SU-DHL-6 (cell line): ENCODE results near the gene AJM1.

Experiments used
- H2AFZ ChIP-seq: fragments of 200-600 bp; sonication (generic); 2 replicates; pipeline ENCODE4 v1.6.1; 2014; ENCODE audit warnings: low read depth, mild to moderate bottlenecking, moderate library complexity, mixed read lengths, antibody characterized with exemption, low read length; ENCODE audit not compliant: severe bottlenecking
- H3F3A ChIP-seq: fragments of 200-600 bp; shearing (Covaris generic); 2 replicates; pipeline ENCODE4 v1.6.0; 2016; ENCODE audit warnings: antibody characterized with exemption, mild to moderate bottlenecking; ENCODE audit not compliant: insufficient read depth
- H3K27ac ChIP-seq: fragments of 200-600 bp; sonication (generic); 2 replicates; pipeline ENCODE4 v1.5.1; 2016; ENCODE audit warnings: low read depth, mild to moderate bottlenecking, low read length, moderate library complexity, mixed read lengths
- H3K27me3 ChIP-seq: fragments of 200-600 bp; sonication (generic), shearing (Covaris generic); 2 replicates; pipeline ENCODE4 v1.6.0; 2014; ENCODE audit warnings: mild to moderate bottlenecking, low read length
- H3K36me3 ChIP-seq: fragments of 200-600 bp; sonication (generic); 2 replicates; pipeline ENCODE4 v1.6.1; 2014; ENCODE audit warnings: mild to moderate bottlenecking, low read length, mixed read lengths
- H3K4me2 ChIP-seq: fragments of 300-600, 200-600 bp; shearing (Covaris generic), sonication (generic); 2 replicates; pipeline ENCODE4 v1.6.0; 2014; ENCODE audit warnings: low read length, low read depth, mild to moderate bottlenecking; ENCODE audit not compliant: poor library complexity, severe bottlenecking
- H3K4me3 ChIP-seq: fragments of 200-600 bp; sonication (generic); 2 replicates; pipeline ENCODE4 v1.5.1; 2014; ENCODE audit warnings: antibody characterized with exemption, low read length, mild to moderate bottlenecking, mixed read lengths; ENCODE audit not compliant: insufficient read depth, poor library complexity, severe bottlenecking
- H3K79me2 ChIP-seq: fragments of 200-600 bp; sonication (generic); 2 replicates; pipeline ENCODE4 v1.6.1; 2014; ENCODE audit warnings: mild to moderate bottlenecking, low read length, moderate library complexity; ENCODE audit not compliant: insufficient read depth
- H3K9ac ChIP-seq: fragments of 200-600 bp; sonication (generic); 2 replicates; pipeline ENCODE4 v1.7.0; 2014; ENCODE audit warnings: mild to moderate bottlenecking, low read length
- H3K9me2 ChIP-seq: fragments of 200-600 bp; sonication (generic); replicated peaks from 2 replicates; pipeline ENCODE4 v1.6.1; 2014; ENCODE audit warnings: low read length; ENCODE audit not compliant: insufficient read depth
- H3K9me3 ChIP-seq: fragments of 200-600 bp; sonication (generic); 2 replicates; pipeline ENCODE4 v1.6.1; 2014; ENCODE audit warnings: low read length, mixed read lengths; ENCODE audit not compliant: insufficient read depth
- H4K20me1 ChIP-seq: fragments of 200-600 bp; sonication (generic); 2 replicates; pipeline ENCODE4 v1.6.1; 2014; ENCODE audit warnings: low read depth, mild to moderate bottlenecking, antibody characterized with exemption, low read length, moderate library complexity, mixed read lengths
- EZH2phosphoT487 ChIP-seq: fragments of 200-600 bp; sonication (generic), shearing (Covaris generic); conservative IDR thresholded peaks from 2 replicates; pipeline ENCODE4 v1.6.1; 2018; ENCODE audit warnings: mild to moderate bottlenecking, antibody characterized with exemption, low read length, moderate library complexity, mixed read lengths
- TF ChIP-seq, protein P1 (sequence below): fragments of 200-600 bp; sonication (generic); IDR thresholded peaks from one replicate; pipeline ENCODE4 v1.5.1; 2017; ENCODE audit warnings: antibody characterized with exemption, mild to moderate bottlenecking, low read length, moderate library complexity; ENCODE audit not compliant: insufficient read depth, poor library complexity, severe bottlenecking

Gene AJM1

GRCh38 chr9:136828474-136829140 lies 13.7 kb upstream of the AJM1 start:
- Histone ChIP-seq H3K4me3 (no peak overlapping the region), H4K20me1 (no peaks in the 10 kb centered on the region), H3K9ac (no peak overlapping the region), H3K27me3 (no peaks in the 10 kb centered on the region), H3K79me2 (no peaks in the 10 kb centered on the region), H3K4me2 (no peak overlapping the region), H3K9me3 (no peaks in the 10 kb centered on the region), H3K27ac (no peak overlapping the region), H2AFZ (no peak overlapping the region), H3F3A (no peaks in the 10 kb centered on the region), H3K36me3 (no peaks in the 10 kb centered on the region), H3K9me2 (no peaks in the 10 kb centered on the region)
- TF ChIP-seq, protein P1, sequence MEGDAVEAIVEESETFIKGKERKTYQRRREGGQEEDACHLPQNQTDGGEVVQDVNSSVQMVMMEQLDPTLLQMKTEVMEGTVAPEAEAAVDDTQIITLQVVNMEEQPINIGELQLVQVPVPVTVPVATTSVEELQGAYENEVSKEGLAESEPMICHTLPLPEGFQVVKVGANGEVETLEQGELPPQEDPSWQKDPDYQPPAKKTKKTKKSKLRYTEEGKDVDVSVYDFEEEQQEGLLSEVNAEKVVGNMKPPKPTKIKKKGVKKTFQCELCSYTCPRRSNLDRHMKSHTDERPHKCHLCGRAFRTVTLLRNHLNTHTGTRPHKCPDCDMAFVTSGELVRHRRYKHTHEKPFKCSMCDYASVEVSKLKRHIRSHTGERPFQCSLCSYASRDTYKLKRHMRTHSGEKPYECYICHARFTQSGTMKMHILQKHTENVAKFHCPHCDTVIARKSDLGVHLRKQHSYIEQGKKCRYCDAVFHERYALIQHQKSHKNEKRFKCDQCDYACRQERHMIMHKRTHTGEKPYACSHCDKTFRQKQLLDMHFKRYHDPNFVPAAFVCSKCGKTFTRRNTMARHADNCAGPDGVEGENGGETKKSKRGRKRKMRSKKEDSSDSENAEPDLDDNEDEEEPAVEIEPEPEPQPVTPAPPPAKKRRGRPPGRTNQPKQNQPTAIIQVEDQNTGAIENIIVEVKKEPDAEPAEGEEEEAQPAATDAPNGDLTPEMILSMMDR: no peak

- Histone ChIP-seq H3K36me3 (no peaks in the 10 kb centered on the region), H3K79me2 (no peaks in the 10 kb centered on the region), H3K27me3 (no peaks in the 10 kb centered on the region), H4K20me1 (no peaks in the 10 kb centered on the region), H3K9me2 (no peaks in the 10 kb centered on the region), H3K4me3 (no peak overlapping the region), H3K4me2 (no peak overlapping the region), H3K9ac (no peak overlapping the region), H3K27ac (no peak overlapping the region), H3F3A (no peaks in the 10 kb centered on the region), H3K9me3 (no peaks in the 10 kb centered on the region), H2AFZ (no peak overlapping the region)
- no peak for TF ChIP-seq EZH2phosphoT487
These were observed 12.9 kb upstream of the AJM1 start for GRCh38 chr9:136829412-136829811.

DNA sequence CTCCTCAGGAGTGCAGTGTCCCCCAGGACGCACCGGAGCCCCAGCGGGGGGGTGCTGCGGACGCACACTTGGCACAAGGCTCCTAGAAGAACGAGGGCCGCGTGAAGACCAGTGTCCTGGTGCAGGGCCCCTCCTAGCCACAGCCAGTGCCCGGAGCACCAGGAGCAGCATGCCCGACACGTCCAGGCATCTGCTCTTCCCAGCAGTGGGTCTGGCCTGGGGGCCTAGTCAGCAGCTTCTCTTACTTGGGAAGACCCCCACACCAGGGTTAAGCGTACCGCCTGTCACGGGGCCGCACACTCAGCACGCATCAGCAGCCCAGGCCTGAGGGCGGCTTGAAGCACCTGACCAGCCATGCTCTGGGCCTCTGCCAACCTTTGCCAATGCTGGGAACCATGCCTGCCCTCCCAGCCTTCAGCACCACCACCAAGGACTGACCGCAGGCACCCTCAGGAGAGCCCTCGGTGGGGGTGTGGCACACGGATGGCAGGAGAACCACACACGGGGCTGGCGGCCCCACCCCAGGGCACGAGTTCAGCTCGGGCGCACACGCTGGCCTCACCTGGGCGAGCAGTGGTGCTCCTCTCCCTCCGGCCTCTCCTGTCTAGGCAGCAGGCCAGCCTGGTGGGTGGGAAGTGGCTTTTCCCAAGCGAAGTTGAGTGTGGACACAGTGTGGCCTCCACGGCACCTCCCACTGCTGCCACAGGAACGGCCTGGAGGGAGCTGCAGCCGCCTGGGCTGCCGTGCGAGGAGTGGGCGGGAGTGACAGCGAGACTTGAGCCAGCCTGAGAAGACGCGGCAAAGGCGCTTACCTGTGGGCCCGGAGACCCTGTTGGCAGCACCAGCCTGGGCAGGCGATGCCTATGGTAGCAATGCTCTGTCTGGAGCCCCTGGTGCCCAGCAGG lies 12.0 kb upstream of the AJM1 start:
- H3K9me3 ChIP-seq: no peaks in the 10 kb centered on the region
- no peaks in the 10 kb centered on the region for H3K36me3 ChIP-seq
- H2AFZ ChIP-seq: no peak overlapping the region
- no peak overlapping the region for H3K27ac ChIP-seq
- no peak for TF ChIP-seq EZH2phosphoT487
- TF ChIP-seq, protein P1: no peak
- no peak overlapping the region for H3K4me2 ChIP-seq
- H3K9me2 ChIP-seq: no peaks in the 10 kb centered on the region
- no peak overlapping the region for H3K9ac ChIP-seq
- no peak overlapping the region for H3K4me3 ChIP-seq
- H3K27me3 ChIP-seq: no peaks in the 10 kb centered on the region
- H4K20me1 ChIP-seq: no peaks in the 10 kb centered on the region
- no peaks in the 10 kb centered on the region for H3F3A ChIP-seq
- H3K79me2 ChIP-seq: no peaks in the 10 kb centered on the region
